ENCODE measurements around the gene DCAF17.

GRCh38 chr2:171512014-171512413, 78.0 kb downstream of the DCAF17 start:
- TF ChIP-seq CTCF (IDR thresholded peaks at IDR 0.05; ENCODE audit: insufficient read depth, low read depth, low read length) (no peak), EZH2 (IDR thresholded peaks at IDR 0.05; ENCODE audit: insufficient read depth, low read length) (no peak)
